K562 (cell line): ENCODE results near the gene PDLIM7. TPM values are rescaled to one million over a fixed set of nuclear protein-coding genes. Genes with fewer than 3 reads are reported as not detected.

ENCODE experiments used
- ATAC-seq: fragments of 200-7000 bp; cut with Tn5 transposase; 3 replicates; pipeline ENCODE4 v1.9.1; 2020; ENCODE audit warnings: moderate library complexity
- BruUV-seq: library from RNA; stranded (reverse); fragments of 400-500 nt; replicated peaks from 2 replicates; lab custom pipeline; 2021; lab: Mats Ljungman, UMichigan
- CTCF ChIA-PET: fragments of 300-600 bp; formaldehyde crosslinking; extraction: SDS; loops from one replicate; lab custom pipeline; 2021; ENCODE audit warnings: low intra/inter-chr PET ratio; lab: Yijun Ruan, JAX
- POLR2A ChIA-PET: fragments of 300-600, 350-650 bp; sonication (Branson Sonifier 250); formaldehyde crosslinking; extraction: SDS; loops from one replicate; lab custom pipeline; 2021; ENCODE audit warnings: antibody characterized with exemption, inconsistent platforms; lab: Yijun Ruan, JAX
- DNase-seq, 4 experiments: peaks; one replicate each; pipeline versions ENCODE4 v3.0.0 to v3.0.0-alpha.2; 2011 to 2018; ENCODE audit warnings: low spot score in 3 of 4, mixed read lengths in 3 of 4; ENCODE audit errors: extremely low read depth in 1 of 4
- FAIRE-seq: peaks from 2 replicates; lab custom pipeline; 2011; peaks lifted over from hg19 to GRCh38; lab: Jason Lieb, UNC
- H2AFZ ChIP-seq: 2 replicates; pipeline ENCODE4 v1.6.0; 2011; ENCODE audit warnings: low read depth, low read length, control low read depth, inconsistent platforms
- H3K27ac ChIP-seq: fragments of 200-600 bp; 3 replicates; pipeline ENCODE4 v1.8.0; 2011; ENCODE audit warnings: low read depth, mild to moderate bottlenecking, control low read depth, inconsistent platforms, low read length, moderate library complexity, mixed read lengths; ENCODE audit errors: extremely low read depth
- H3K27me3 ChIP-seq, 2 experiments: fragments of 300-600 bp in 1 of 2; 2 replicates in 1 of 2; 3 replicates in 1 of 2; pipeline versions ENCODE4 v1.6.0 to v1.8.0; 2011; ENCODE audit warnings: inconsistent platforms in 2 of 2, low read length in 2 of 2, mild to moderate bottlenecking in 1 of 2, mixed read lengths in 1 of 2, moderate library complexity in 1 of 2; ENCODE audit not compliant: control insufficient read depth in 2 of 2, insufficient read depth in 2 of 2
- H3K36me3 ChIP-seq: fragments of 300-600 bp; 3 replicates; pipeline ENCODE4 v1.8.0; 2011; ENCODE audit warnings: mild to moderate bottlenecking, low read length, inconsistent platforms; ENCODE audit not compliant: control insufficient read depth, insufficient read depth
- H3K4me1 ChIP-seq, 2 experiments: fragments of 200-600 bp in 1 of 2; replicated peaks in 1 of 2; 2 replicates in 1 of 2; 3 replicates in 1 of 2; pipeline versions ENCODE4 v1.5.1 to v1.8.0; 2011; ENCODE audit warnings: inconsistent platforms in 2 of 2, low read length in 2 of 2, mild to moderate bottlenecking in 1 of 2, mixed read lengths in 1 of 2, moderate library complexity in 1 of 2; ENCODE audit not compliant: control insufficient read depth in 2 of 2, insufficient read depth in 2 of 2
- H3K4me2 ChIP-seq: 2 replicates; pipeline ENCODE4 v1.6.1; 2011; ENCODE audit warnings: low read length, control low read depth, inconsistent platforms, mixed read lengths; ENCODE audit not compliant: insufficient read depth
- H3K4me3 ChIP-seq: fragments of 200-600 bp; sonication (generic), shearing (Covaris generic); 2 replicates; pipeline ENCODE4 v1.5.1; 2016; ENCODE audit warnings: control low read depth, inconsistent platforms
- H3K79me2 ChIP-seq: fragments of 200-600 bp; 3 replicates; pipeline ENCODE4 v1.8.0; 2011; ENCODE audit warnings: low read length, inconsistent platforms; ENCODE audit not compliant: control insufficient read depth, insufficient read depth
- H3K9ac ChIP-seq, 2 experiments: 2 replicates each; pipeline versions ENCODE4 v1.6.0 to v1.6.1; 2011; ENCODE audit warnings: low read depth in 2 of 2, low read length in 2 of 2, control low read depth in 1 of 2, inconsistent platforms in 1 of 2, mild to moderate bottlenecking in 1 of 2, mixed read lengths in 1 of 2; ENCODE audit not compliant: insufficient read depth in 1 of 2
- H3K9me1 ChIP-seq: one replicate; pipeline ENCODE4 v1.6.0; 2011; ENCODE audit warnings: inconsistent platforms, mild to moderate bottlenecking, low read length, moderate library complexity; ENCODE audit not compliant: control insufficient read depth, insufficient read depth
- H3K9me3 ChIP-seq: replicated peaks from 2 replicates; pipeline ENCODE4 v1.5.1; 2011; ENCODE audit warnings: low read depth, low read length, inconsistent platforms; ENCODE audit not compliant: control insufficient read depth, insufficient read depth
- H4K20me1 ChIP-seq: replicated peaks from 2 replicates; pipeline ENCODE4 v1.6.1; 2011; ENCODE audit warnings: low read length, inconsistent platforms, mixed read lengths; ENCODE audit not compliant: control insufficient read depth, insufficient read depth
- ARID1B ChIP-seq: fragments of 450-650 bp; IDR thresholded peaks from 2 replicates; pipeline ENCODE4 v1.6.1; 2016; ENCODE audit warnings: antibody characterized with exemption, mild to moderate bottlenecking, inconsistent platforms
- BCL6 ChIP-seq: fragments of 250-450 bp; sonication (Bioruptor Pico); IDR thresholded peaks from 2 replicates; pipeline ENCODE4 v1.4.0; 2020
- CHCHD3 ChIP-seq: fragments of 250-450 bp; sonication (Bioruptor Pico); IDR thresholded peaks from 2 replicates; pipeline ENCODE4 v2.1.2; 2022; ENCODE audit warnings: mild to moderate bottlenecking
- HDGF ChIP-seq: fragments of 450-650 bp; IDR thresholded peaks from 2 replicates; pipeline ENCODE4 v1.6.1; 2016
- RBM15 ChIP-seq: fragments of 200-400 bp; formaldehyde crosslinking; IDR thresholded peaks from 2 replicates; pipeline ENCODE4 v1.6.1; 2018; ENCODE audit warnings: mild to moderate bottlenecking, low read length, moderate library complexity; ENCODE audit not compliant: insufficient read depth
- RBM22 ChIP-seq: fragments of 200-400 bp; formaldehyde crosslinking; IDR thresholded peaks from 2 replicates; pipeline ENCODE4 v1.6.1; 2018; ENCODE audit warnings: low read length, low read depth; ENCODE audit not compliant: poor library complexity, severe bottlenecking
- SAFB2 ChIP-seq: fragments of 200-400 bp; formaldehyde crosslinking; IDR thresholded peaks from 2 replicates; pipeline ENCODE4 v1.6.1; 2018; ENCODE audit warnings: borderline replicate concordance, low read length, low read depth, moderate library complexity; ENCODE audit not compliant: severe bottlenecking
- SMARCB1 ChIP-seq: IDR thresholded peaks from 2 replicates; pipeline ENCODE4 v1.6.1; 2011; ENCODE audit warnings: improper control_type of control experiment, low read depth; ENCODE audit not compliant: insufficient read length
- STAT5B ChIP-seq: fragments of 250-450 bp; sonication (Bioruptor Pico); IDR thresholded peaks from 2 replicates; pipeline ENCODE4 v1.8.0; 2021; ENCODE audit warnings: mild to moderate bottlenecking, inconsistent platforms
- TCF7 ChIP-seq: sonication (generic); IDR thresholded peaks from 2 replicates; pipeline ENCODE4 v1.6.1; 2016; ENCODE audit warnings: antibody characterized with exemption, borderline replicate concordance
- TSC22D4 ChIP-seq: fragments of 450-650 bp; IDR thresholded peaks from 2 replicates; pipeline ENCODE4 v1.6.1; 2016; ENCODE audit warnings: missing genetic modification characterization, missing biosample characterization, control low read depth
- ZFX ChIP-seq: sonication (generic); formaldehyde crosslinking; IDR thresholded peaks from 2 replicates; pipeline ENCODE4 v1.8.0; 2022; ENCODE audit warnings: mild to moderate bottlenecking, missing genetic modification reagents, moderate library complexity
- ZNF316 ChIP-seq: fragments of 450-650 bp; IDR thresholded peaks from 2 replicates; pipeline ENCODE4 v1.6.1; 2016
- WGBS: fragments of 100-300 bp; shearing (Covaris generic); methylation state at CpG from one replicate; pipeline ENCODE4 v1.1.6; 2016; ENCODE audit warnings: low coverage, mixed read lengths; ENCODE audit not compliant: insufficient coverage; ENCODE audit errors: missing lambda C conversion rate; 5-methylcytosine and 5-hydroxymethylcytosine counted together
- in situ Hi-C: fragments of 300-500 bp; cut with MboI; formaldehyde crosslinking; loops from 4 replicates; pipeline ENCODE4 v1.15.0; 2018; ENCODE audit warnings: inconsistent platforms, mixed read lengths
- intact Hi-C: fragments of 100-400 bp; cut with micrococcal nuclease; formaldehyde crosslinking; loops from 2 replicates; pipeline ENCODE4 v1.14.2; 2022
- polyA plus RNA-seq, 8 experiments: library from polyadenylated mRNA; depleted of rRNA in 4 of 8; stranded (reverse) in 5 of 8; unstranded in 3 of 8; fragments of >200 nt; fragmentation: Nextera tagmentation in 2 of 8; fragmentation: Illumina TruSeq in 1 of 8; extraction: Ambion mirVana in 2 of 8; extraction: Trizol in 1 of 8; gene quantifications; 2 replicates each; pipeline versions ENCODE4 v1.2.1 to v1.2.3, GENCODE V29; 2011 to 2014; ENCODE audit warnings: inconsistent platforms in 1 of 8, missing spikeins in 1 of 8
- total RNA-seq, 7 experiments: library from RNA; depleted of rRNA in 6 of 7; stranded (reverse); fragments of >200 nt in 6 of 7; fragmentation: Illumina TruSeq in 2 of 7; extraction: Trizol in 2 of 7; gene quantifications; 2 replicates each; pipeline versions ENCODE4 v1.2.1 to v1.2.3, GENCODE V29; 2011 to 2021; ENCODE audit warnings: low replicate concordance in 1 of 7
- TF ChIP-seq, protein P1 (sequence below): sonication (generic); formaldehyde crosslinking; IDR thresholded peaks from 2 replicates; pipeline ENCODE4 v1.8.1; 2023; ENCODE audit warnings: mild to moderate bottlenecking, missing genetic modification reagents
- TF ChIP-seq, protein P2 (sequence below): sonication (generic); formaldehyde crosslinking; IDR thresholded peaks from 2 replicates; pipeline ENCODE4 v1.9.0; 2022; ENCODE audit warnings: mild to moderate bottlenecking, missing genetic modification reagents
- TF ChIP-seq, protein P3 (sequence below): fragments of 450-650 bp; IDR thresholded peaks from 2 replicates; pipeline ENCODE4 v1.6.1; 2016; ENCODE audit warnings: antibody characterized with exemption
- TF ChIP-seq, protein P4 (sequence below): IDR thresholded peaks from 2 replicates; pipeline ENCODE4 v1.6.1; 2011; ENCODE audit not compliant: insufficient read length; ENCODE audit errors: extremely low read depth

The PDLIM7 gene
- total and polyA plus RNA-seq, 9 of the 15 experiments (the other 6 are each of a cell fraction or from before 2014, with no cell fraction given) = 2.1 to 124 (median 32.6) TPM

DNA sequence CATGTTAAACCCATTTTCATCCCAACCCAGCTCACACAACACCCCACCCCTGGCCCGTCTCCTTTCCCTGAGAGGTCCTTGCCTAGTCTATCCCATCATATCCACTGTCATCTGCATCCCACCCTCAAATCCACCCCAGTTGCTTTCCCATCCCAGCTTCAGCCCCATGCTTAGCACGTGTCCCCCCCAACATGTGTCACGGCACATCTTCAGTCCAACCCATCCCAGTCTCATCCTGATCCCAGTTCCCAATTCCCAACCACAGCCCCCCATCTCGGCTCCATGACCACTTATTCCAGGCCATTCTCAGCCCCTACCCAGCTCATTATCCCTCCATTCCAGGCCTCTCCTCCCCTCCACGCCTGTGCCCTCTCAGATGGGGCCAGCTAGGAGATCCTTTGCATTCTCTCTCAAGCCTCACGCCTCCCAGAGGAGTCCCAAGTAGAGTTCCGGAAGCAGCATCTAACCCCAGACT, 23.4 kb downstream of the PDLIM7 start:
- no peak for FAIRE-seq
- H3K9me3 ChIP-seq = no peaks in the 10 kb centered on the region
- no peaks in the 10 kb centered on the region; the same call in 1 of the 2 replicates for H4K20me1 ChIP-seq
- H3K79me2 ChIP-seq = peaks cover 36% of the 10 kb centered on the region
- H3K9ac ChIP-seq = peak overlapping the region; percentile 42 to 70; a peak in 2 of 4 replicates
- no TSS peak for BruUV-seq
- intact Hi-C loops (no loop called here), in situ Hi-C loops (no loop called here)
- DNase-seq = no peak
- peaks cover 25 to 67% of the 10 kb centered on the region in 2 experiments for H3K4me1 ChIP-seq
- peak overlapping the region; percentile 24; the same call in 1 of the 3 replicates for H3K27ac ChIP-seq
- H3K9me1 ChIP-seq = no peaks in the 10 kb centered on the region
- peak overlapping the region; percentile 78 for H2AFZ ChIP-seq
- peak overlapping the region; percentile 30 for H3K4me2 ChIP-seq
- no peak overlapping the region for H3K4me3 ChIP-seq
- POLR2A ChIA-PET = interaction anchor here (0.7 to 1.7 kb wide), 5 partner anchors 11 to 26 kb away, joined by 3 to 10 read pairs (median 4); no protein-coding TSS in a partner anchor
- H3K36me3 ChIP-seq = peaks cover 16% of the 10 kb centered on the region; the same call in 1 of the 3 replicates
- 38% methylated on average over 7 of the region's 7 CpGs for WGBS
- no peak for ATAC-seq
- CTCF ChIA-PET = interaction anchor here (0.7 kb wide), 1 partner anchor 114 kb away, joined by 3 read pairs; no protein-coding TSS in a partner anchor
- no peaks in the 10 kb centered on the region for H3K27me3 ChIP-seq
- TF ChIP-seq RBM15 = no peak
- TF ChIP-seq, protein P1, sequence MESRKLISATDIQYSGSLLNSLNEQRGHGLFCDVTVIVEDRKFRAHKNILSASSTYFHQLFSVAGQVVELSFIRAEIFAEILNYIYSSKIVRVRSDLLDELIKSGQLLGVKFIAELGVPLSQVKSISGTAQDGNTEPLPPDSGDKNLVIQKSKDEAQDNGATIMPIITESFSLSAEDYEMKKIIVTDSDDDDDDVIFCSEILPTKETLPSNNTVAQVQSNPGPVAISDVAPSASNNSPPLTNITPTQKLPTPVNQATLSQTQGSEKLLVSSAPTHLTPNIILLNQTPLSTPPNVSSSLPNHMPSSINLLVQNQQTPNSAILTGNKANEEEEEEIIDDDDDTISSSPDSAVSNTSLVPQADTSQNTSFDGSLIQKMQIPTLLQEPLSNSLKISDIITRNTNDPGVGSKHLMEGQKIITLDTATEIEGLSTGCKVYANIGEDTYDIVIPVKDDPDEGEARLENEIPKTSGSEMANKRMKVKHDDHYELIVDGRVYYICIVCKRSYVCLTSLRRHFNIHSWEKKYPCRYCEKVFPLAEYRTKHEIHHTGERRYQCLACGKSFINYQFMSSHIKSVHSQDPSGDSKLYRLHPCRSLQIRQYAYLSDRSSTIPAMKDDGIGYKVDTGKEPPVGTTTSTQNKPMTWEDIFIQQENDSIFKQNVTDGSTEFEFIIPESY (CRISPR knock-in tag) = no peak
- TF ChIP-seq TSC22D4 = no peak
- no peak for TF ChIP-seq RBM22
- TF ChIP-seq TCF7 = no peak
- TF ChIP-seq, protein P2, sequence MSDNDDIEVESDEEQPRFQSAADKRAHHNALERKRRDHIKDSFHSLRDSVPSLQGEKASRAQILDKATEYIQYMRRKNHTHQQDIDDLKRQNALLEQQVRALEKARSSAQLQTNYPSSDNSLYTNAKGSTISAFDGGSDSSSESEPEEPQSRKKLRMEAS (CRISPR knock-in tag) = peak; percentile 56
- TF ChIP-seq CHCHD3 (CRISPR knock-in tag) = no peak
- TF ChIP-seq, protein P3, sequence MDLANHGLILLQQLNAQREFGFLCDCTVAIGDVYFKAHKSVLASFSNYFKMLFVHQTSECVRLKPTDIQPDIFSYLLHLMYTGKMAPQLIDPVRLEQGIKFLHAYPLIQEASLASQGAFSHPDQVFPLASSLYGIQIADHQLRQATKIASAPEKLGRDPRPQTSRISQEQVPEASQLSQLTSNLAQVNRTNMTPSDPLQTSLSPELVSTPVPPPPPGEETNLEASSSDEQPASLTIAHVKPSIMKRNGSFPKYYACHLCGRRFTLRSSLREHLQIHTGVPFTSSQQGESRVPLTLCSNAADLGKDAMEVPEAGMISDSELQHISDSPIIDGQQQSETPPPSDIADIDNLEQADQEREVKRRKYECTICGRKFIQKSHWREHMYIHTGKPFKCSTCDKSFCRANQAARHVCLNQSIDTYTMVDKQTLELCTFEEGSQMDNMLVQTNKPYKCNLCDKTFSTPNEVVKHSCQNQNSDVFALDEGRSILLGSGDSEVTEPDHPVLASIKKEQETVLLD = 0 out of 2 replicates have a peak, but pooled peaks have one; percentile 34
- TF ChIP-seq ZNF316 = no peak
- TF ChIP-seq BCL6 = no peak
- no peak for TF ChIP-seq SAFB2
- TF ChIP-seq ARID1B = 0 out of 2 replicates have a peak, but pooled peaks have one; percentile 9
- TF ChIP-seq, protein P4, sequence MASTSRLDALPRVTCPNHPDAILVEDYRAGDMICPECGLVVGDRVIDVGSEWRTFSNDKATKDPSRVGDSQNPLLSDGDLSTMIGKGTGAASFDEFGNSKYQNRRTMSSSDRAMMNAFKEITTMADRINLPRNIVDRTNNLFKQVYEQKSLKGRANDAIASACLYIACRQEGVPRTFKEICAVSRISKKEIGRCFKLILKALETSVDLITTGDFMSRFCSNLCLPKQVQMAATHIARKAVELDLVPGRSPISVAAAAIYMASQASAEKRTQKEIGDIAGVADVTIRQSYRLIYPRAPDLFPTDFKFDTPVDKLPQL = no peak
- TF ChIP-seq ZFX (CRISPR knock-in tag) = no peak
- 0 out of 2 replicates have a peak, but pooled peaks have one; percentile 53 for TF ChIP-seq HDGF
- no peak for TF ChIP-seq SMARCB1
- TF ChIP-seq STAT5B (CRISPR knock-in tag) = no peak
